IMR-90 (cell line): ENCODE measurements around the gene FKRP. TPM values are rescaled to one million over a fixed set of nuclear protein-coding genes. Genes with fewer than 3 reads are reported as not detected.

Experiments used
- ATAC-seq: fragments of 200-7000 bp; cut with Tn5 transposase; 2 replicates; pipeline ENCODE4 v1.9.1; 2020; ENCODE audit warnings: low read depth, mild to moderate bottlenecking, moderate library complexity
- BruUV-seq: library from RNA; stranded (reverse); fragments of 400-500 nt; replicated peaks from 2 replicates; lab custom pipeline; 2021; lab: Mats Ljungman, UMichigan
- CTCF ChIA-PET: fragments of 300-600 bp; formaldehyde crosslinking; extraction: SDS; loops from one replicate; lab custom pipeline; 2021; ENCODE audit warnings: antibody characterized with exemption; lab: Yijun Ruan, JAX
- POLR2A ChIA-PET: fragments of 300-600 bp; sonication (Branson Sonifier 250); formaldehyde crosslinking; loops from one replicate; lab custom pipeline; 2022; ENCODE audit warnings: antibody characterized with exemption; ENCODE audit not compliant: unreplicated experiment; lab: Charles Lee
- DNase-seq: peaks from one replicate; pipeline ENCODE4 v3.0.0; 2013
- H2AFZ ChIP-seq: replicated peaks from 2 replicates; pipeline ENCODE3; 2013; ENCODE audit warnings: low read length, mild to moderate bottlenecking; ENCODE audit not compliant: poor library complexity
- H2AK5ac ChIP-seq: 2 replicates; pipeline ENCODE4 v1.6.1; 2013; ENCODE audit warnings: low read depth, low read length, inconsistent platforms
- H2AK9ac ChIP-seq: replicated peaks from 2 replicates; pipeline ENCODE3; 2013; ENCODE audit warnings: mild to moderate bottlenecking, low read depth, low read length, moderate library complexity; ENCODE audit not compliant: poor library complexity
- H2BK120ac ChIP-seq: 2 replicates; pipeline ENCODE4 v1.6.1; 2013; ENCODE audit warnings: low read depth, low read length, inconsistent platforms
- H2BK15ac ChIP-seq: 3 replicates; pipeline ENCODE4 v1.6.1; 2013; ENCODE audit warnings: low read depth, low read length, inconsistent platforms
- H2BK20ac ChIP-seq: 2 replicates; pipeline ENCODE4 v1.6.1; 2013; ENCODE audit warnings: low read depth, mild to moderate bottlenecking, inconsistent platforms, low read length, moderate library complexity
- H2BK5ac ChIP-seq: 2 replicates; pipeline ENCODE4 v1.6.1; 2013; ENCODE audit warnings: mild to moderate bottlenecking, low read depth, low read length, inconsistent platforms; ENCODE audit not compliant: poor library complexity, severe bottlenecking
- H3K14ac ChIP-seq: replicated peaks from 2 replicates; pipeline ENCODE4 v1.6.1; 2013; ENCODE audit warnings: low read depth, low read length, inconsistent platforms
- H3K18ac ChIP-seq: 2 replicates; pipeline ENCODE4 v1.6.1; 2013; ENCODE audit warnings: low read depth, low read length, control low read depth
- H3K23ac ChIP-seq: 2 replicates; pipeline ENCODE4 v1.6.1; 2013; ENCODE audit warnings: low read depth, low read length, inconsistent platforms
- H3K27ac ChIP-seq: 2 replicates; pipeline ENCODE4 v1.5.1; 2013; ENCODE audit warnings: mild to moderate bottlenecking, control low read depth, low read length; ENCODE audit not compliant: insufficient read depth
- H3K27me3 ChIP-seq: 2 replicates; pipeline ENCODE4 v1.6.1; 2013; ENCODE audit warnings: low read length; ENCODE audit not compliant: control insufficient read depth, insufficient read depth
- H3K36me3 ChIP-seq: 2 replicates; pipeline ENCODE4 v1.6.1; 2013; ENCODE audit warnings: low read length, mixed read lengths; ENCODE audit not compliant: control insufficient read depth, insufficient read depth
- H3K4ac ChIP-seq: 2 replicates; pipeline ENCODE4 v1.6.1; 2013; ENCODE audit warnings: low read depth, low read length, inconsistent platforms
- H3K4me1 ChIP-seq: 2 replicates; pipeline ENCODE4 v1.6.1; 2013; ENCODE audit warnings: low read length, mixed read lengths; ENCODE audit not compliant: control insufficient read depth, insufficient read depth
- H3K4me2 ChIP-seq: 2 replicates; pipeline ENCODE4 v1.6.1; 2013; ENCODE audit warnings: low read depth, mild to moderate bottlenecking, control low read depth, low read length, moderate library complexity
- H3K4me3 ChIP-seq: 2 replicates; pipeline ENCODE4 v1.5.1; 2013; ENCODE audit warnings: low read depth, mild to moderate bottlenecking, control low read depth, low read length, moderate library complexity; ENCODE audit not compliant: insufficient read depth
- H3K56ac ChIP-seq: 2 replicates; pipeline ENCODE4 v1.6.1; 2013; ENCODE audit warnings: low read length, inconsistent platforms; ENCODE audit not compliant: insufficient read depth; ENCODE audit errors: extremely low read depth
- H3K79me1 ChIP-seq, 2 experiments: 2 replicates each; pipeline ENCODE4 v1.6.1; 2013; ENCODE audit warnings: low read length in 2 of 2, inconsistent platforms in 1 of 2, low read depth in 1 of 2
- H3K9ac ChIP-seq: 2 replicates; pipeline ENCODE4 v1.6.1; 2013; ENCODE audit warnings: low read depth, low read length, control low read depth
- H3K9me1 ChIP-seq: 2 replicates; pipeline ENCODE4 v1.6.1; 2013; ENCODE audit warnings: low read length, inconsistent platforms; ENCODE audit not compliant: insufficient read depth
- H3K9me3 ChIP-seq: 2 replicates; pipeline ENCODE4 v1.6.1; 2013; ENCODE audit warnings: low read length; ENCODE audit not compliant: control insufficient read depth, insufficient read depth
- H4K20me1 ChIP-seq: 2 replicates; pipeline ENCODE4 v1.6.1; 2013; ENCODE audit warnings: low read length, inconsistent platforms; ENCODE audit not compliant: insufficient read depth
- H4K5ac ChIP-seq: 2 replicates; pipeline ENCODE4 v1.6.1; 2013; ENCODE audit warnings: mild to moderate bottlenecking, low read depth, low read length, control low read depth
- H4K8ac ChIP-seq, 2 experiments: 2 replicates each; pipeline ENCODE4 v1.6.1; 2013; ENCODE audit warnings: low read depth in 2 of 2, low read length in 2 of 2, control low read depth in 1 of 2, inconsistent platforms in 1 of 2
- H4K91ac ChIP-seq: 2 replicates; pipeline ENCODE4 v1.6.1; 2013; ENCODE audit warnings: low read depth, low read length, inconsistent platforms; ENCODE audit not compliant: insufficient read depth
- CHD1 ChIP-seq: IDR thresholded peaks from 2 replicates; pipeline ENCODE4 v1.6.1; 2012; ENCODE audit warnings: low read depth, low read length, improper control_type of control experiment
- MAZ ChIP-seq: IDR thresholded peaks from 2 replicates; pipeline ENCODE4 v1.6.1; 2012; ENCODE audit warnings: low read depth, mild to moderate bottlenecking, low read length, improper control_type of control experiment, moderate library complexity, borderline replicate concordance
- POLR2A ChIP-seq: IDR thresholded peaks from 2 replicates; pipeline ENCODE4 v1.6.1; 2012; ENCODE audit warnings: mild to moderate bottlenecking, low read depth, low read length
- USF2 ChIP-seq: fragments of 150-350 bp; IDR thresholded peaks from 2 replicates; pipeline ENCODE4 v1.6.1; 2017; ENCODE audit warnings: mild to moderate bottlenecking, antibody characterized with exemption, low read length, low read depth
- WGBS, 2 experiments: methylation state at CpG; one replicate each; pipeline versions ENCODE4 v1.1.5 to v1.1.7; 2013; ENCODE audit warnings: missing lambda C conversion rate in 2 of 2; ENCODE audit not compliant: insufficient read length in 1 of 2; ENCODE audit errors: extremely low coverage in 2 of 2; 5-methylcytosine and 5-hydroxymethylcytosine counted together
- dilution Hi-C: fragments of 300-500 bp; cut with HindIII; formaldehyde crosslinking; loops from one replicate; pipeline ENCODE4 v1.14.3; 2018; ENCODE audit warnings: low sequenced_read_pairs; ENCODE audit not compliant: unreplicated experiment
- in situ Hi-C: fragments of 300-500 bp; cut with MboI; formaldehyde crosslinking; loops from 3 replicates; pipeline ENCODE4 v1.14.3; 2019; ENCODE audit warnings: low sequenced_read_pairs, inconsistent platforms, mixed read lengths
- intact Hi-C: fragments of 100-400 bp; cut with micrococcal nuclease; formaldehyde crosslinking; loops from 2 replicates; pipeline ENCODE4 v1.10.0; 2022
- polyA plus RNA-seq, 3 experiments: library from polyadenylated mRNA; depleted of rRNA; stranded (reverse); fragments of >200 nt; gene quantifications; 2 replicates each; pipeline ENCODE4 v1.2.3, GENCODE V29; 2012; ENCODE audit warnings: low replicate concordance in 1 of 3
- total RNA-seq: library from RNA; depleted of rRNA; stranded (reverse); fragments of >200 nt; gene quantifications from 2 replicates; pipeline ENCODE4 v1.2.3, GENCODE V29; 2012

The FKRP gene
- total and polyA plus RNA-seq, 2 of the 4 experiments (the other 2 are of a cell fraction), result 6.1 to 25.3 TPM

GRCh38 chr19:46736531-46737297 lies 9.1 kb upstream of the FKRP start:
- H3K4me3 ChIP-seq, result no peak overlapping the region
- peak overlapping the region; percentile 36 for H2AK5ac ChIP-seq
- ATAC-seq (peak; percentile 22; the same call in 1 of the 2 replicates), DNase-seq (no peak)
- H2BK20ac ChIP-seq, result no peak overlapping the region
- H3K56ac ChIP-seq, result no peak overlapping the region
- H3K9ac ChIP-seq, result no peak overlapping the region; the same call in 1 of the 2 replicates
- ChIA-PET CTCF (no interaction called here), POLR2A (no interaction called here)
- peak overlapping the region; percentile 19; the same call in 1 of the 2 replicates for H3K27ac ChIP-seq
- H3K23ac ChIP-seq, result no peak overlapping the region
- BruUV-seq, result no TSS peak
- no peak overlapping the region for H2BK120ac ChIP-seq
- intact Hi-C loops (no loop called here), in situ Hi-C loops (no loop called here), dilution Hi-C loops (no loop called here)
- H3K4me2 ChIP-seq, result no peak overlapping the region
- H3K9me3 ChIP-seq, result no peaks in the 10 kb centered on the region
- peak overlapping the region; percentile 33 for H2AK9ac ChIP-seq
- no peak overlapping the region for H4K5ac ChIP-seq
- H3K79me1 ChIP-seq, result peaks cover 42 to 83% of the 10 kb centered on the region in 2 experiments
- H3K18ac ChIP-seq, result no peak overlapping the region
- peak overlapping the region in 1 of 2 experiments; percentile 12; a peak in 1 of 4 replicates for H4K8ac ChIP-seq
- TF ChIP-seq CHD1 (no peak), MAZ (no peak), POLR2A (no peak), USF2 (peak; percentile 48; the same call in 1 of the 2 replicates)
- H3K9me1 ChIP-seq, result peaks cover 30% of the 10 kb centered on the region
- H2AFZ ChIP-seq, result no peak overlapping the region
- H3K4ac ChIP-seq, result peak overlapping the region; percentile 11; the same call in 1 of the 2 replicates
- peaks cover 32% of the 10 kb centered on the region for H3K4me1 ChIP-seq
- H2BK5ac ChIP-seq, result no peak overlapping the region
- H3K27me3 ChIP-seq, result no peaks in the 10 kb centered on the region
- H4K20me1 ChIP-seq, result peaks cover 85% of the 10 kb centered on the region
- no peak overlapping the region for H4K91ac ChIP-seq
- no peak overlapping the region for H2BK15ac ChIP-seq
- no peak overlapping the region for H3K14ac ChIP-seq
- peaks cover 51% of the 10 kb centered on the region for H3K36me3 ChIP-seq
- WGBS, 2 experiments, result 57% methylated on average over 10 of the region's 22 CpGs; no CpG with 5 or more reads in 1 of the 2 experiments
